ENCODE data around the gene PACC1.
A peak's percentile ranks its signal among the peaks of the same experiment; 100 is the strongest.

The PACC1 gene

GRCh38 chr1:212359794-212360479 lies 54.7 kb downstream of the PACC1 start:
- H3K4me3 ChIP-seq (replicated peaks in 1 of 2; ENCODE audit: low read depth in 2 of 2, low read length in 2 of 2): no peak overlapping the region
- TF ChIP-seq CTCF (IDR thresholded peaks at IDR 0.05; ENCODE audit: low read depth, low read length): no peak
- no peak for DNase-seq (ENCODE audit: low read depth in 2 of 2)

- peak in 1 of 2 donors; percentile 8 for DNase-seq (ENCODE audit: low read depth in 2 of 2)
- H3K4me3 ChIP-seq (replicated peaks in 1 of 2; ENCODE audit: low read depth in 2 of 2, low read length in 2 of 2): no peak overlapping the region
- no peak for TF ChIP-seq CTCF (IDR thresholded peaks at IDR 0.05; ENCODE audit: low read depth, low read length)
These were observed 59.3 kb downstream of the PACC1 start for GRCh38 chr1:212355230-212355969.

- no peak overlapping the region for H3K4me3 ChIP-seq (replicated peaks in 1 of 2; ENCODE audit: low read depth in 2 of 2, low read length in 2 of 2)
- TF ChIP-seq CTCF (IDR thresholded peaks at IDR 0.05; ENCODE audit: low read depth, low read length): no peak
These were observed 60.2 kb downstream of the PACC1 start for GRCh38 chr1:212354464-212354863.

GRCh38 chr1:212353181-212353580 lies 61.5 kb downstream of the PACC1 start:
- DNase-seq (ENCODE audit: low read depth in 2 of 2): no peak
- no peak for TF ChIP-seq CTCF (IDR thresholded peaks at IDR 0.05; ENCODE audit: low read depth, low read length)
- no peak overlapping the region for H3K4me3 ChIP-seq (replicated peaks in 1 of 2; ENCODE audit: low read depth in 2 of 2, low read length in 2 of 2)

More at GRCh38 chr1:212354464-212354863, 60.2 kb downstream of the PACC1 start:
- no peak for DNase-seq (ENCODE audit: low read depth in 2 of 2)

GRCh38 chr1:212351588-212352362 lies 62.9 kb downstream of the PACC1 start:
- no peak for TF ChIP-seq CTCF (IDR thresholded peaks at IDR 0.05; ENCODE audit: low read depth, low read length)
- H3K4me3 ChIP-seq (replicated peaks in 1 of 2; ENCODE audit: low read depth in 2 of 2, low read length in 2 of 2): no peak overlapping the region
- DNase-seq (ENCODE audit: low read depth in 2 of 2): no peak

- DNase-seq (ENCODE audit: low read depth in 2 of 2): peak in 1 of 2 donors; percentile 6
- no peak overlapping the region for H3K4me3 ChIP-seq (replicated peaks in 1 of 2; ENCODE audit: low read depth in 2 of 2, low read length in 2 of 2)
- TF ChIP-seq CTCF (IDR thresholded peaks at IDR 0.05; ENCODE audit: low read depth, low read length): no peak
These were observed 68.1 kb downstream of the PACC1 start for GRCh38 chr1:212346601-212347000.

Measured in cardiac fibroblast (primary cell).